ENCODE results near the gene PCDHA9. TPM values are rescaled to one million over a fixed set of nuclear protein-coding genes. Genes with fewer than 3 reads are reported as not detected.

The PCDHA9 gene
- total and polyA plus RNA-seq, 10 of the 15 experiments (the other 5 are each of a cell fraction or from before 2014, with no cell fraction given): 0.01 to 0.06 (median 0.03) TPM; not detected in 7

DNA sequence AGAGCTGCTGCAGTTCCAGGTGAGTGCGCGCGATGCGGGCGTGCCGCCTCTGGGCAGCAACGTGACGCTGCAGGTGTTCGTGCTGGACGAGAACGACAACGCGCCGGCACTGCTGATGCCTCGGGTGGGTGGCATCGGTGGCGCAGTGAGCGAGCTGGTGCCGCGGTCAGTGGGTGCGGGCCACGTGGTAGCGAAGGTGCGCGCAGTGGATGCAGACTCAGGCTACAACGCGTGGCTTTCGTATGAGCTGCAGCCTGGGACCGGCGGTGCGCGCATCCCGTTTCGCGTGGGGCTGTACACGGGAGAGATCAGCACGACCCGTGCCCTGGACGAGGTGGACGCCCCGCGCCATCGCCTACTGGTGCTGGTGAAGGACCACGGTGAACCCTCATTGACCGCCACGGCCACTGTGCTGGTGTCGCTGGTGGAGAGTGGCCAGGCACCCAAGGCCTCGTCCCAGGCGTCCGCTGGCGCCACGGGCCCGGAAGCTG is 45.4 kb upstream of the PCDHA9 start:
- H3K4me3 ChIP-seq: no peak overlapping the region
- H3K36me3 ChIP-seq (ENCODE audit: control insufficient read depth in 2 of 2, insufficient read depth in 2 of 2, low read length in 1 of 2): no peaks in the 10 kb centered on the region
- no peaks in the 10 kb centered on the region for H3K79me2 ChIP-seq (ENCODE audit: control insufficient read depth, insufficient read depth, low read length)
- no peak overlapping the region for H3K4me2 ChIP-seq (ENCODE audit: control insufficient read depth, insufficient read depth)
- H3K27ac ChIP-seq (ENCODE audit: control insufficient read depth, insufficient read depth): no peak overlapping the region
- RAD21 ChIA-PET (ENCODE audit: unreplicated experiment): no interaction called here
- ATAC-seq (no peak), FAIRE-seq (no peak), DNase-seq (ENCODE audit: low read depth, low spot score) (no peak)
- WGBS (ENCODE audit: insufficient coverage, insufficient replicate concordance, low lambda C conversion rate, missing lambda C conversion rate): 84% methylated on average over 38 of the region's 53 CpGs
- H3K9me3 ChIP-seq (replicated peaks; ENCODE audit: control insufficient read depth, insufficient read depth, low read length): peaks cover 1% of the 10 kb centered on the region; the same call in 2 of the 3 replicates
- H3K4me1 ChIP-seq (ENCODE audit: control insufficient read depth, insufficient read depth, low read length): no peaks in the 10 kb centered on the region
- H4K20me1 ChIP-seq (ENCODE audit: control insufficient read depth, insufficient read depth): no peaks in the 10 kb centered on the region
- CTCF ChIA-PET: no interaction called here
- intact Hi-C loops (cut with micrococcal nuclease; ENCODE audit: unreplicated experiment) (no loop called here), in situ Hi-C loops (cut with MboI) (loop anchor here (25.0 kb wide), 1 partner anchor 759 kb away; no protein-coding TSS in a partner anchor)
- POLR2A ChIA-PET: no interaction called here
- no peaks in the 10 kb centered on the region for H3K27me3 ChIP-seq (replicated peaks in 1 of 2; ENCODE audit: control insufficient read depth in 2 of 2, insufficient read depth in 2 of 2, low read length in 1 of 2)
- TF ChIP-seq, protein P1, sequence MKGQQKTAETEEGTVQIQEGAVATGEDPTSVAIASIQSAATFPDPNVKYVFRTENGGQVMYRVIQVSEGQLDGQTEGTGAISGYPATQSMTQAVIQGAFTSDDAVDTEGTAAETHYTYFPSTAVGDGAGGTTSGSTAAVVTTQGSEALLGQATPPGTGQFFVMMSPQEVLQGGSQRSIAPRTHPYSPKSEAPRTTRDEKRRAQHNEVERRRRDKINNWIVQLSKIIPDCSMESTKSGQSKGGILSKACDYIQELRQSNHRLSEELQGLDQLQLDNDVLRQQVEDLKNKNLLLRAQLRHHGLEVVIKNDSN (IDR thresholded peaks at IDR 0.05; ENCODE audit: borderline replicate concordance, extremely low read length, insufficient read depth, low read depth, low read length): no peak
- TF ChIP-seq, protein P2, sequence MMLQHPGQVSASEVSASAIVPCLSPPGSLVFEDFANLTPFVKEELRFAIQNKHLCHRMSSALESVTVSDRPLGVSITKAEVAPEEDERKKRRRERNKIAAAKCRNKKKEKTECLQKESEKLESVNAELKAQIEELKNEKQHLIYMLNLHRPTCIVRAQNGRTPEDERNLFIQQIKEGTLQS (IDR thresholded peaks at IDR 0.05; ENCODE audit: borderline replicate concordance, extremely low read depth, low read depth, low read length): no peak
- TF ChIP-seq, protein P3, sequence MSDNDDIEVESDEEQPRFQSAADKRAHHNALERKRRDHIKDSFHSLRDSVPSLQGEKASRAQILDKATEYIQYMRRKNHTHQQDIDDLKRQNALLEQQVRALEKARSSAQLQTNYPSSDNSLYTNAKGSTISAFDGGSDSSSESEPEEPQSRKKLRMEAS (IDR thresholded peaks at IDR 0.05; ENCODE audit: low read depth, low read length): no peak
- TF ChIP-seq YY1 (IDR thresholded peaks at IDR 0.05; ENCODE audit: low read depth, low read length): no peak
- TF ChIP-seq NBN (IDR thresholded peaks at IDR 0.05): no peak
- TF ChIP-seq RAD21 (IDR thresholded peaks at IDR 0.05; ENCODE audit: insufficient read depth, low read depth, low read length): no peak
- no peak for TF ChIP-seq POLR2AphosphoS5 (IDR thresholded peaks at IDR 0.05; ENCODE audit: low read length)
- no peak for TF ChIP-seq WRNIP1 (IDR thresholded peaks at IDR 0.05; ENCODE audit: borderline replicate concordance, low read depth, low read length)
- no peak for TF ChIP-seq RBBP5 (conservative IDR thresholded peaks at IDR 0.05)
- TF ChIP-seq, protein P4, sequence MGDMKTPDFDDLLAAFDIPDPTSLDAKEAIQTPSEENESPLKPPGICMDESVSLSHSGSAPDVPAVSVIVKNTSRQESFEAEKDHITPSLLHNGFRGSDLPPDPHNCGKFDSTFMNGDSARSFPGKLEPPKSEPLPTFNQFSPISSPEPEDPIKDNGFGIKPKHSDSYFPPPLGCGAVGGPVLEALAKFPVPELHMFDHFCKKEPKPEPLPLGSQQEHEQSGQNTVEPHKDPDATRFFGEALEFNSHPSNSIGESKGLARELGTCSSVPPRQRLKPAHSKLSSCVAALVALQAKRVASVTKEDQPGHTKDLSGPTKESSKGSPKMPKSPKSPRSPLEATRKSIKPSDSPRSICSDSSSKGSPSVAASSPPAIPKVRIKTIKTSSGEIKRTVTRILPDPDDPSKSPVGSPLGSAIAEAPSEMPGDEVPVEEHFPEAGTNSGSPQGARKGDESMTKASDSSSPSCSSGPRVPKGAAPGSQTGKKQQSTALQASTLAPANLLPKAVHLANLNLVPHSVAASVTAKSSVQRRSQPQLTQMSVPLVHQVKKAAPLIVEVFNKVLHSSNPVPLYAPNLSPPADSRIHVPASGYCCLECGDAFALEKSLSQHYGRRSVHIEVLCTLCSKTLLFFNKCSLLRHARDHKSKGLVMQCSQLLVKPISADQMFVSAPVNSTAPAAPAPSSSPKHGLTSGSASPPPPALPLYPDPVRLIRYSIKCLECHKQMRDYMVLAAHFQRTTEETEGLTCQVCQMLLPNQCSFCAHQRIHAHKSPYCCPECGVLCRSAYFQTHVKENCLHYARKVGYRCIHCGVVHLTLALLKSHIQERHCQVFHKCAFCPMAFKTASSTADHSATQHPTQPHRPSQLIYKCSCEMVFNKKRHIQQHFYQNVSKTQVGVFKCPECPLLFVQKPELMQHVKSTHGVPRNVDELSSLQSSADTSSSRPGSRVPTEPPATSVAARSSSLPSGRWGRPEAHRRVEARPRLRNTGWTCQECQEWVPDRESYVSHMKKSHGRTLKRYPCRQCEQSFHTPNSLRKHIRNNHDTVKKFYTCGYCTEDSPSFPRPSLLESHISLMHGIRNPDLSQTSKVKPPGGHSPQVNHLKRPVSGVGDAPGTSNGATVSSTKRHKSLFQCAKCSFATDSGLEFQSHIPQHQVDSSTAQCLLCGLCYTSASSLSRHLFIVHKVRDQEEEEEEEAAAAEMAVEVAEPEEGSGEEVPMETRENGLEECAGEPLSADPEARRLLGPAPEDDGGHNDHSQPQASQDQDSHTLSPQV (IDR thresholded peaks at IDR 0.05): no peak
- TF ChIP-seq ZNF24 (IDR thresholded peaks at IDR 0.05): no peak
- TF ChIP-seq BACH1 (IDR thresholded peaks at IDR 0.05; ENCODE audit: borderline replicate concordance): no peak
- TF ChIP-seq ZNF207 (IDR thresholded peaks at IDR 0.05; ENCODE audit: borderline replicate concordance): no peak
- TF ChIP-seq ZBED1 (IDR thresholded peaks at IDR 0.05; ENCODE audit: borderline replicate concordance): no peak
- TF ChIP-seq ZZZ3 (IDR thresholded peaks at IDR 0.05; ENCODE audit: control insufficient read depth, insufficient read length, low read depth): no peak
- TF ChIP-seq, protein P5, sequence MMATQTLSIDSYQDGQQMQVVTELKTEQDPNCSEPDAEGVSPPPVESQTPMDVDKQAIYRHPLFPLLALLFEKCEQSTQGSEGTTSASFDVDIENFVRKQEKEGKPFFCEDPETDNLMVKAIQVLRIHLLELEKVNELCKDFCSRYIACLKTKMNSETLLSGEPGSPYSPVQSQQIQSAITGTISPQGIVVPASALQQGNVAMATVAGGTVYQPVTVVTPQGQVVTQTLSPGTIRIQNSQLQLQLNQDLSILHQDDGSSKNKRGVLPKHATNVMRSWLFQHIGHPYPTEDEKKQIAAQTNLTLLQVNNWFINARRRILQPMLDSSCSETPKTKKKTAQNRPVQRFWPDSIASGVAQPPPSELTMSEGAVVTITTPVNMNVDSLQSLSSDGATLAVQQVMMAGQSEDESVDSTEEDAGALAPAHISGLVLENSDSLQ (IDR thresholded peaks at IDR 0.05): no peak
- no peak for TF ChIP-seq SMARCA5 (IDR thresholded peaks at IDR 0.05)
- TF ChIP-seq PML (IDR thresholded peaks at IDR 0.05; ENCODE audit: low read length): no peak
- TF ChIP-seq SREBF2 (IDR thresholded peaks at IDR 0.05; ENCODE audit: low read length): no peak
- no TSS peak for BruUV-seq (replicated peaks)
- SMC1A ChIA-PET (ENCODE audit: uncharacterized antibody, unreplicated experiment): no interaction called here
- no peak overlapping the region for H2AFZ ChIP-seq (ENCODE audit: control insufficient read depth, low read depth, low read length)
- H3K9ac ChIP-seq (ENCODE audit: control insufficient read depth, insufficient read depth, low read length): no peak overlapping the region

Measured in GM12878 (cell line).